Stimulated activated CD4-positive, alpha-beta T cell treated with anti-CD3 and anti-CD28 coated beads, Interleukin-2, amount 100 ng/mL, for 24 hours (primary cell): ENCODE results near the gene ACOT11.
A peak's percentile ranks its signal among the peaks of the same experiment; 100 is the strongest.

Experiments used
- DNase-seq, 2 donors: peaks; one replicate each; pipeline ENCODE4 v3.0.0-alpha.2; 2020

Gene ACOT11

GRCh38 chr1:54593571-54594160 is 45.6 kb downstream of the ACOT11 start:
- no peak for DNase-seq

DNA sequence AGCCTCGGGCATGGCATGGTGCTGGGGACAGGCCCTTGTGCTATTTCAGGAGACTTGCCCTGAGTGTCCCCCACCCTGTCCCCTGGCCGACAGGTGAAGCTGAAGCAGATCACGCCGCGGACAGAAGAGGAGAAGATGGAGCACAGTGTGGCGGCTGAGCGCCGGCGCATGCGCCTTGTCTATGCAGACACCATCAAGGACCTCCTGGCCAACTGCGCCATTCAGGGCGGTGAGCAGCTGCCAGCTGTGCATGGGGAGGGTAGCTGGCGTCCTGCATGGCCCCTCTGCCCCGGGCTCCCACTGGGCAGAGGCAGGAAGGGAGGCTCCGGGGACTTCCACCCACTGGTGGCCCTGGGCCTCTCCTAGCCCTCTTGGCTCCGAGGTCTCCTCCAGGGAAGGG is 46.4 kb downstream of the ACOT11 start:
- DNase-seq: no peak

- DNase-seq: no peak
Measured at GRCh38 chr1:54595956-54596498, 48.0 kb downstream of the ACOT11 start.

- DNase-seq: no peak
Measured at GRCh38 chr1:54596756-54597155, 48.7 kb downstream of the ACOT11 start.

- DNase-seq: no peak
Measured at GRCh38 chr1:54597455-54598030, 49.5 kb downstream of the ACOT11 start.

DNA sequence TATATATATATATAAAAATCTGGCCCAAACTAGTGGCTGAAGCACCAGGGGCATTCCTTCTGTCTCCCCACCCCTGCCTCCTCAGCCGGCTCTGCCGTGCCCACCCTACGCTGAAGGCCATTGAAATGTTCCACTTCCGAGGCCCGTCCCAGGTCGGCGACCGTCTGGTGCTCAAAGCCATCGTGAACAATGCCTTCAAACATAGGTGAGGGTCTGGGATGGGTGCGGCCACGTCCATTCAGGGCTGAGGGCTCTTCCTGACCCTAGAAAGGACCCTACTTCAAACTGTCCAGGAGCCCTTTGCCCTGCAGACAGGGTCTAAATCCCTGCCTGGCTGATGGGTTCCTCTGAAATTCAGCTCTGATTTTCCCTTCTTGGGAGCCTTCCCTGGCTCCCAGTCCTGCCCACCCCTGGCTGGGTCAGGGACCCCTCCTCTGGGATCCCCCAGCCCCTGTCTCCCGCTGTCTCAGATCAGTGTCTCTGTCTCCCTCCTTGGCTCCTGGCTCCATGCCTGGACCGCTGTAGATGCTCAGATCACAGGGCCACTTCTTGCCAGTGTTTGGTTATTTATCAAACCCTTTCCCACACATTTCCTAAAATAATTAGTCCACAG is 51.3 kb downstream of the ACOT11 start:
- DNase-seq: no peak

DNA sequence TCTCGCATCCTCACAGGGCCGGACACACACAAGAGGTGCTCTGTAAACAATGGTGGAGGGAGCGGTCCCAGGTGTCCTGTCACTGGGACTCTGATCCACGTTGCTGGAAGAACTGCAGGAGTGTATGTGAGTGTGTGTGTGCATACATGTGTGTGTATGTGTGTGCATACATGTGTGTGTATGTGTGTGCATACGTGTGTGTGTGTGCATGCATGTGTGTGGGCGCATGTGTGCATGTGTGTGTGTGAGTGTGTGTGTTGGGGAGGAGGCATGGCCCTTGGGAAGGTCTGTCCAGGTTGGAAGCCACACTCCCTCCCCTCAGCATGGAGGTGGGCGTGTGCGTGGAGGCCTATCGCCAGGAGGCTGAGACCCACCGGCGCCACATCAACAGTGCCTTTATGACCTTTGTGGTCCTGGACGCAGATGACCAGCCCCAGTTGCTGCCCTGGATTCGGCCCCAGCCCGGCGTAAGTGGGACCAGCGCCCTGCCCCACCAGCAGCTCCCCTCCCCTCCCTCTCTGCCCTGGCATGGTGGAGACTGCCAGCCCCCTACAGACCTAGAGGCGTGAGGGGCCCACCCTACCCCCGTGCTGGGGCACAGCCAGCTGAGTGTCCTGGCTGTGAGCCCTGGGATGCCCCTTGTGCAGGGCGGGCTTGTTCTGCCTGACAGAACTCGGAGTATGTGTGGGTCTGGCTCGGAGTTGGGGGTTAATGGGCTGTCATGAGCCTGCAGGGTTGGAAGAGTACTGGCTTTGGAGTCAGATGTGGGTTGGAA is 53.1 kb downstream of the ACOT11 start:
- DNase-seq: no peak

DNA sequence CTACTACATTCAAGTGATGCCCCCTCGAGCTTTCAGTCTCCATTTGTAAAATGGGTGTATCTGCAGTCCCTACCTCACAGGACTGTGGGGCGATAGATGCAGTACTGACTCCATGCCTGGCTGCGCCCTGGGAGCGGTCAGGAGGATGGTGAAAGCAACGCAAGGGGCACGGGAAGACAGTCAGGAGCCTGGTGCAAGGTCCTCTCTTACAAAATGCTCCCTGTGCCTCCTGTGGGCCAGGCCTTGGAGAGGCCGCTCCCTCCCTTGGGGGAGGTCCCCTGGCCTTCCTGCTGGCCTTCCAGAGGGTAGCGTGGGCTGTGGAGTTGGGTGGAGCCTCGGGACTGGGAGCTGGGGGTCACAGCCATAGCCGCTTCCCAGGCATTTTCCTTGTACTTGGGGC is 53.7 kb downstream of the ACOT11 start:
- no peak for DNase-seq

- DNase-seq: no peak
Measured at GRCh38 chr1:54602554-54602953, 54.5 kb downstream of the ACOT11 start.

GRCh38 chr1:54603241-54603640 is 55.2 kb downstream of the ACOT11 start:
- no peak for DNase-seq

GRCh38 chr1:54604051-54604450 is 56.0 kb downstream of the ACOT11 start:
- DNase-seq: no peak

- DNase-seq: peak in 1 of 2 donors; percentile 17
Measured at GRCh38 chr1:54604572-54605370, 56.7 kb downstream of the ACOT11 start.

DNA sequence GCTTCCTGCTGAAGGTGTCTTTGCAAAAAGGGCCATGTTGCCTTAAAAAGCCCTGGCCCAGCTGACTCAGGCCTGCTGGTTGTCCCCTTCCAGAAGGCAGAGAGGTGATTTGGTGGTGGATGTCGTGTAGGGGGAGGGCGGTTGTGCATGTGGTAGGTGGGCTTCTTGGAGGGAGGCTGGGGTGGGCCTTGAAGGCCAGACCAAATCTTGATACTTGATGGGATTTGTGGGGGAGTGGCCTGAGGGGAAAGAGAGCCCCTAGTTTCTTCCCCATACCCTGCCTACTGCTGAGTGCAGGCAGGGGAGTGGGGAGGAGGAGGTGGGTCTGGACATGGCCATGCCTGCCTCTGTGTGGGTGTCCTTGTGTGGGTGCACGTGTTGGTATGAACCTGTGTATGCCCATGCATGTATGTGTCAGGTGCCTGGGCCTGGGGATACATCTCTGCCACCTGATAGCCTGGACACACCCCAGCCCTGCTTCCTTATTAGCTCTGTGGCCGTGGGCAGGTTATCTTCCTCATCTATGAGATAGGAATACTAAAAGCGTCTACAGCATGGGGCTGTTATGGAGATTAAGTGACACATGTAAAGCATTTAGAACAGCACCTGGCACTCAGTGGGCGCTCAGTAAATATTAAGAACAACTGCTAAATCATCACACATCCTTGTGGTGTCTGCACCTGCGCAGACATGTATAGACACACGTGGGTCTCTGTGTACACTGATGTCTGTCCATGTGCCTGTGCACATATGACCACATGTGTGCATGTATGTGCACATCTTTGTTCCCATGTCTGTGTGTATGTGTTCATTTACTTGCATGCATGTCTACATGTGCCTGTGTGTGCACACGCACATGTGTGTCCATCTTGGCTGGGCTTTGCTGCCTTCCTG is 58.3 kb downstream of the ACOT11 start:
- no peak for DNase-seq

GRCh38 chr1:54606990-54607325 is 58.9 kb downstream of the ACOT11 start:
- no peak for DNase-seq

- DNase-seq: no peak
Measured at GRCh38 chr1:54607821-54608565, 60.0 kb downstream of the ACOT11 start.

DNA sequence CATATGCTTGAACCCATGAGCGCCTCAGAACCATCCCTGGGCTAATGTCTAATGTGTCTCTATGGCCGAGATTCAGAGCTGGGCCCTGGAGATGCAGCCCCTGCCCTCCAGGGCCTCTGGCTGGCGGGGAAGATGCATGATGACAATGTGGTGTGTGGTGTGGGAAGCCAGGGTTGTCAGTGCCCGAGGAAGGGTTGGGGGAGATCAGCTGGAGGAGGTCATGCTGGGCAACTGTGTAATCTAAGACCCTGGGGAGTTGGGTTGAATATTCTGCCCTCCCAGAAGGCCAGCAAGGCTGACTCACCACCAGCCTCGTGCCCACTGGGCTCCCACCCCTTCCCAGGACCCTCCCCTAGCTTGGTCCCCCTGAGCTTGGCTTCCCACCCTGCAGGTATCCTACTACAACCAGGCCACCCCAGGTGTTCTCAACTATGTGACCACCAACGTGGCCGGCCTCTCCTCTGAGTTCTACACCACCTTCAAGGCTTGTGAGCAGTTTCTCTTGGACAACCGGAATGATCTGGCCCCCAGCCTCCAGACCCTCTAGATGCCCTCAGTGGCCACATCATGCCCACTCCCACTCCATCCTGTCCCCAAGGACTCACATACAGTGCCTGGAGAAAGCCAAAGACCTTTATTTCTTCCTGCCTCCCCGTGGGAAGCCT is 60.7 kb downstream of the ACOT11 start:
- DNase-seq: no peak

DNA sequence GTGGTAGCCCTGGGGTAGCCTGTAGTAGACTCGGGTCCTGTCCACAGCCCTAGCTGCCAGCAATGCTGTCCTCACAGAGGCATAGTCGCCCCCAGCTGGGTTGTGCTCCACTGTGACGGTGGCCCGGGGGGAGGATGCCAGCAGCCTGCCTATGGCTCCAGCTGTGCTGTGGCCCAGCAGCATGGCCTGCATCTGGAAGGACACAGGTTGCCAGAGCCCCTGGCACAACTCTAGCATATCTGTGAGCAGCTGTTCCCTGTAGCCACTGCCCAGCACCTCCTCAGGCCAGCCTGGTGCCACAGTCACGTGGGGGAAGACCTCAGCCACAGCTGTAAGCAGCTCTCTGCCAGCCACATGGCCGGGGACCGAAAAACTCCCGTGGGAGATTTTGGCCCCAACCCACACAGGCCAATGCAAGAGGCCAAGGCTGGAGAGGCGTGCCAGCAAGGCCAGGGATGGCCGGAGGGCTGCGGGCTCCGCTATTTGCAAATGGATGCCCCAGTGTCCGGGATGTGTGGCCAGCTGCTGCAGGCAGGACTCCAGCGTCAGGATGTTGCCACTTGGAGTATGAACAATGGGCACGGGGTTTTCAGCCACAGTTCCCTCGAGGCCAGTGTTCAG is 61.4 kb downstream of the ACOT11 start:
- no peak for DNase-seq

GRCh38 chr1:54610048-54610447 is 62.0 kb downstream of the ACOT11 start:
- no peak for DNase-seq

DNA sequence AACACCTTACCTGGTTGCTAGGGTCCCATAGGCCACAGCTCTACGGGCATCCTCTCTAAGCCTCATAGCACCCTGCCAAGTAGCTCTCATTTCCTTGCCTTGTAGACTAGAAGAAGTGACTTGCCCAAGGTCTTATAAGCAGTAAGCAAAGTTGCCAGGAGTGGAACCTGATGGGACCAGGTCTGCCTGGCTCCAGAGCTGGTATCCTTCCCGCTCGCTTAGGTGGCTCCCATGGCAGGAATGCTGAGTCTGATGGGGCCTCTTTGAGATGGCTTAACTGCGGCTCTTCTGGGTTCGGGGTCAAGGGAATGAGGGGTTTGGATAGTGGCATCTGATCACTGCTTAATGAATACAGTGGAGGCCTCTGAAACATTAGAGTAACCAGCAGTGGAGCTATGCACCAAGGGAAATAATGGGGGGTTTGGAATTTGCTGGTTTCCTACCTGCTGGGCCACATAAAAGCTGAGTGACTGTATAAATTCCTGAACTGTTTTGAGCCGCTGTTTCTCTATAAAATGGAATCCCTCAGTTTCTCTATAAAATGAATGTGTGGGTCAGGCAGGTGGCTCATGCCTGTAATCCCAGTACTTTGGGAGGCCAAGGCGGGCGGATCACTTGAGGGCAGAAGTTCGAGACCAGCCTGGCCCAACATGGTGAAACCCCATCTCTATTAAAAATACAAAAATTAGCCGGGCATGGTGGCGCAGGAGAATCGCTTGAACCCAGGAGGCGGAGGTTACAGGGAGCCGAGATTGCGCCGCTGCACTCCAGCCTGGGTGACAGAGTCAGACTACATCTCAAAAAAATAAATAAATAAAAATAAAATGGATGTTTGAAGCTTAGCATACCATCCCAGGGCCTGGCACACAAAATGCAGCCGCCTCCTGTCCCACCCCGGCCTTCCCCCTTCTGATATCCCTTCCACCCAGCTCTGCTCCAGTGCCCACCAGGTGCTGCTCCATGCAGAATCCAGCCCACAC is 62.9 kb downstream of the ACOT11 start:
- no peak for DNase-seq
